Measurements from ENCODE around the gene GGT5.

DNA sequence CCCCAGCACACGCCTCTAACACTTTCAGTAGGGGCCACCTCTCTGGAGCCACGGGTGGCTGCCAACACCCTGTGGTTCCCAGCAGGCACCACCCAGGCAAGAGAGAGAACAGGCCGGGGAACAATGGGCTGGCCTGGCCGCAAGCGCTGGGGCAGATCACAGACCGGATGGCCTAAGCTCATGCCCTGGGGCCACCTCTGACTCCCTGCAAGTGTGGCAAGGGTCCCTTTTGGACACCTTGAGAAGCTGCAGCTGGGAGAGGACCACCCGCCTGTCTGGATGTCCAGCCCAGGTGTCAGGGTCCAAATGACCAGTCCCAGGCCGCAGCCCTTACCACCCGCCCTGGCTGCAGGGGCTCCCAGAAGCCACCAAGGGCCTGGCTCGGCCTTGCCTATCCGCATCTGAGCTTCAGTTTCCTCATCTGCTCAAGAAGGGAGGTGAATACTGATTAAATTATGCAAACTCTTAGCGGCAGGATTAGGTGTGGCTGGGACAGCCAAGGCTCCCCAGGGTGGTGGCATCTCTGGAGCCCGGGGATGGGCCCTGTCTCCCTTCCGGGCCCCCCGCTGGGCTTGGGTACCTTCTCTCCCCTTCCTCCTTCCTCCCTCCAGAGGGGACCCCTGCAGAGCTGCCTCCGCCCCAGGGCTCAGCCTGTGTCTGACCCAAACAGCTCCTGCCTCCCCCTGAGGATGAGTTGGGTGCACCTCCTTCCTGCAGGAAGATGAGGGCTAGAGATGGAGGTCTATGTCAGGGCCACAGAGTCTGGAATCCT lies 64.4 kb downstream of the GGT5 start:
- TF ChIP-seq, protein P1, sequence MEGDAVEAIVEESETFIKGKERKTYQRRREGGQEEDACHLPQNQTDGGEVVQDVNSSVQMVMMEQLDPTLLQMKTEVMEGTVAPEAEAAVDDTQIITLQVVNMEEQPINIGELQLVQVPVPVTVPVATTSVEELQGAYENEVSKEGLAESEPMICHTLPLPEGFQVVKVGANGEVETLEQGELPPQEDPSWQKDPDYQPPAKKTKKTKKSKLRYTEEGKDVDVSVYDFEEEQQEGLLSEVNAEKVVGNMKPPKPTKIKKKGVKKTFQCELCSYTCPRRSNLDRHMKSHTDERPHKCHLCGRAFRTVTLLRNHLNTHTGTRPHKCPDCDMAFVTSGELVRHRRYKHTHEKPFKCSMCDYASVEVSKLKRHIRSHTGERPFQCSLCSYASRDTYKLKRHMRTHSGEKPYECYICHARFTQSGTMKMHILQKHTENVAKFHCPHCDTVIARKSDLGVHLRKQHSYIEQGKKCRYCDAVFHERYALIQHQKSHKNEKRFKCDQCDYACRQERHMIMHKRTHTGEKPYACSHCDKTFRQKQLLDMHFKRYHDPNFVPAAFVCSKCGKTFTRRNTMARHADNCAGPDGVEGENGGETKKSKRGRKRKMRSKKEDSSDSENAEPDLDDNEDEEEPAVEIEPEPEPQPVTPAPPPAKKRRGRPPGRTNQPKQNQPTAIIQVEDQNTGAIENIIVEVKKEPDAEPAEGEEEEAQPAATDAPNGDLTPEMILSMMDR (IDR thresholded peaks at IDR 0.05; ENCODE audit: low read depth, low read length, poor library complexity, severe bottlenecking): no peak
- no peak for TF ChIP-seq EZH2phosphoT487 (IDR thresholded peaks at IDR 0.05; ENCODE audit: borderline replicate concordance, low read length)
